GM18505 (cell line): ENCODE results near the gene JMJD8.
"Not testable (repeated sequence)": the region's sequence is repeated elsewhere in the genome, so short reads cannot be mapped to it uniquely, and the experiment has no call there.

Source experiments
- ATAC-seq: cut with Tn5 transposase; IDR thresholded peaks from one replicate; pipeline ENCODE4 v1.9.1; 2021; ENCODE audit not compliant: unreplicated experiment
- POLR2A ChIP-seq: IDR thresholded peaks from 4 replicates; pipeline ENCODE4 v1.6.1; 2011; ENCODE audit warnings: borderline replicate concordance; ENCODE audit not compliant: insufficient read depth, insufficient read length; ENCODE audit errors: extremely low read depth

Gene JMJD8

GRCh38 chr16:718922-719321 lies 34.8 kb upstream of the JMJD8 start:
- ATAC-seq: no peak
- TF ChIP-seq POLR2A: peak; percentile 11

- peak; percentile 17 for TF ChIP-seq POLR2A
- ATAC-seq: no peak
Measured at GRCh38 chr16:718389-718788, 34.3 kb upstream of the JMJD8 start.

- no peak for ATAC-seq
Measured at GRCh38 chr16:717450-718245, 33.5 kb upstream of the JMJD8 start.

GRCh38 chr16:716768-717325 lies 32.7 kb upstream of the JMJD8 start:
- TF ChIP-seq POLR2A: no peak
- ATAC-seq: no peak

More at GRCh38 chr16:717450-718245, 33.5 kb upstream of the JMJD8 start:
- no peak for TF ChIP-seq POLR2A

- TF ChIP-seq POLR2A: no peak
- ATAC-seq: no peak
Measured at GRCh38 chr16:716200-716568, 32.0 kb upstream of the JMJD8 start.

- no peak for TF ChIP-seq POLR2A
- peak; percentile 16 for ATAC-seq
Measured at GRCh38 chr16:715477-716199, 31.5 kb upstream of the JMJD8 start.

- no peak for TF ChIP-seq POLR2A
- peak; percentile 57 for ATAC-seq
Measured at GRCh38 chr16:714558-715476, 30.7 kb upstream of the JMJD8 start, which contains the start of gene METRN. TSS of gene METRN (plus strand) at chr16:715118. CDS start at chr16:715290, 172 bp downstream.

- no peak for ATAC-seq
Measured at GRCh38 chr16:714079-714478, 29.9 kb upstream of the JMJD8 start.

GRCh38 chr16:712740-713250 lies 28.7 kb upstream of the JMJD8 start:
- ATAC-seq: not testable (repeated sequence)

More at GRCh38 chr16:714079-714478, 29.9 kb upstream of the JMJD8 start:
- TF ChIP-seq POLR2A: no peak

GRCh38 chr16:711548-712320 lies 27.6 kb upstream of the JMJD8 start:
- no peak for ATAC-seq
- TF ChIP-seq POLR2A: no peak

GRCh38 chr16:711084-711483 lies 26.9 kb upstream of the JMJD8 start:
- TF ChIP-seq POLR2A: no peak
- no peak for ATAC-seq

GRCh38 chr16:710500-711075 lies 26.5 kb upstream of the JMJD8 start:
- no peak for ATAC-seq
- no peak for TF ChIP-seq POLR2A
